Liver (tissue), 9 donors: ENCODE measurements around the gene NR2C2AP. TPM values are rescaled to one million over a fixed set of nuclear protein-coding genes. Genes with fewer than 3 reads are reported as not detected.

ENCODE experiments used
- DNase-seq: peaks from one replicate; pipeline ENCODE4 v3.0.0-alpha.2; 2017; ENCODE audit warnings: low spot score
- H3K27ac ChIP-seq, 2 donors: one replicate each; pipeline ENCODE4 v1.7.0; 2013; ENCODE audit warnings: inconsistent platforms in 2 of 2, low read length in 2 of 2, control low read depth in 1 of 2, low read depth in 1 of 2, mild to moderate bottlenecking in 1 of 2
- H3K27me3 ChIP-seq, 4 donors: one replicate each; pipeline versions ENCODE4 v1.6.1 to v1.7.0; 2013; ENCODE audit warnings: low read length in 3 of 4, inconsistent platforms in 1 of 4, mild to moderate bottlenecking in 1 of 4, moderate library complexity in 1 of 4; ENCODE audit not compliant: control insufficient read depth in 4 of 4, insufficient read depth in 4 of 4
- H3K36me3 ChIP-seq, 4 donors: one replicate each; pipeline versions ENCODE4 v1.6.1 to v1.7.0; 2013; ENCODE audit warnings: low read length in 3 of 4, mild to moderate bottlenecking in 3 of 4, low read depth in 1 of 4, moderate library complexity in 1 of 4; ENCODE audit not compliant: control insufficient read depth in 4 of 4, insufficient read depth in 3 of 4
- H3K4me1 ChIP-seq, 4 donors: one replicate each; pipeline versions ENCODE4 v1.6.1 to v1.7.0; 2013; ENCODE audit warnings: low read length in 3 of 4, mild to moderate bottlenecking in 3 of 4, moderate library complexity in 1 of 4; ENCODE audit not compliant: control insufficient read depth in 4 of 4, insufficient read depth in 4 of 4
- H3K4me3 ChIP-seq, 3 donors: one replicate each; pipeline versions ENCODE4 v1.6.1 to v1.7.0; 2013; ENCODE audit warnings: low read length in 3 of 3, control low read depth in 1 of 3, low read depth in 1 of 3, mild to moderate bottlenecking in 1 of 3
- H3K9ac ChIP-seq, 2 donors: one replicate each; pipeline ENCODE4 v1.7.0; 2013; ENCODE audit warnings: low read length in 2 of 2, mild to moderate bottlenecking in 2 of 2, moderate library complexity in 2 of 2, control low read depth in 1 of 2, low read depth in 1 of 2
- H3K9me3 ChIP-seq, 4 donors: one replicate each; pipeline versions ENCODE4 v1.6.1 to v1.7.0; 2013; ENCODE audit warnings: low read length in 3 of 4; ENCODE audit not compliant: control insufficient read depth in 4 of 4
- ATF3 ChIP-seq: IDR thresholded peaks from 2 replicates; pipeline ENCODE4 v1.6.1; 2016; ENCODE audit warnings: antibody characterized with exemption
- EGR1 ChIP-seq, 2 donors: IDR thresholded peaks; 2 replicates each; pipeline ENCODE4 v1.6.1; 2016 to 2018; ENCODE audit warnings: antibody characterized with exemption in 2 of 2, low read depth in 2 of 2
- FOXA1 ChIP-seq: IDR thresholded peaks from 2 replicates; pipeline ENCODE4 v1.6.1; 2016; ENCODE audit warnings: antibody characterized with exemption
- FOXA2 ChIP-seq: IDR thresholded peaks from 2 replicates; pipeline ENCODE4 v1.6.1; 2016; ENCODE audit warnings: antibody characterized with exemption
- GABPA ChIP-seq, 2 donors: IDR thresholded peaks in 1 of 2; conservative IDR thresholded peaks in 1 of 2; 2 replicates each; pipeline ENCODE4 v1.6.1; 2016; ENCODE audit warnings: antibody characterized with exemption in 2 of 2, mild to moderate bottlenecking in 1 of 2, moderate library complexity in 1 of 2
- HNF4A ChIP-seq, 2 donors: conservative IDR thresholded peaks; 2 replicates each; pipeline ENCODE4 v1.6.1; 2016; ENCODE audit warnings: antibody characterized with exemption in 2 of 2, mild to moderate bottlenecking in 2 of 2
- HNF4G ChIP-seq: IDR thresholded peaks from 2 replicates; pipeline ENCODE4 v1.6.1; 2016; ENCODE audit warnings: antibody characterized with exemption
- JUND ChIP-seq, 2 donors: IDR thresholded peaks; 2 replicates each; pipeline ENCODE4 v1.6.1; 2016; ENCODE audit warnings: antibody characterized with exemption in 2 of 2
- MAX ChIP-seq: IDR thresholded peaks from 2 replicates; pipeline ENCODE4 v1.6.1; 2016; ENCODE audit warnings: antibody characterized with exemption
- NR2F2 ChIP-seq: IDR thresholded peaks from 2 replicates; pipeline ENCODE4 v1.6.1; 2016; ENCODE audit warnings: antibody characterized with exemption
- RAD21 ChIP-seq, 2 donors: IDR thresholded peaks; 2 replicates each; pipeline ENCODE4 v1.6.1; 2016; ENCODE audit warnings: antibody characterized with exemption in 2 of 2, mild to moderate bottlenecking in 2 of 2
- REST ChIP-seq: IDR thresholded peaks from 2 replicates; pipeline ENCODE4 v1.6.1; 2016; ENCODE audit warnings: antibody characterized with exemption, mild to moderate bottlenecking
- RXRA ChIP-seq, 2 donors: IDR thresholded peaks; 2 replicates each; pipeline ENCODE4 v1.6.1; 2017 to 2018; ENCODE audit warnings: antibody characterized with exemption in 2 of 2, mild to moderate bottlenecking in 1 of 2
- SP1 ChIP-seq: IDR thresholded peaks from 2 replicates; pipeline ENCODE4 v1.6.1; 2018; ENCODE audit warnings: antibody characterized with exemption, mild to moderate bottlenecking
- TAF1 ChIP-seq: conservative IDR thresholded peaks from 2 replicates; pipeline ENCODE4 v1.6.1; 2016; ENCODE audit warnings: antibody characterized with exemption, mild to moderate bottlenecking
- YY1 ChIP-seq: IDR thresholded peaks from 2 replicates; pipeline ENCODE4 v1.6.1; 2016; ENCODE audit warnings: antibody characterized with exemption, mild to moderate bottlenecking
- ZBTB33 ChIP-seq: IDR thresholded peaks from 2 replicates; pipeline ENCODE4 v1.6.1; 2016; ENCODE audit warnings: antibody characterized with exemption
- WGBS: extraction: QIAGEN DNeasy Blood & Tissue Kit; methylation state at CpG from one replicate; pipeline ENCODE4 v1.1.7; 2013; 5-methylcytosine and 5-hydroxymethylcytosine counted together
- polyA plus RNA-seq, 2 donors: library from polyadenylated mRNA; stranded (reverse) in 1 of 2; unstranded in 1 of 2; fragments of 200-250 nt in 1 of 2; fragments of >200 nt in 1 of 2; fragmentation: Nextera tagmentation in 1 of 2; extraction: Ambion mirVana in 1 of 2; gene quantifications; one replicate each; pipeline versions ENCODE4 v1.2.1 to v1.2.3, GENCODE V29; 2013 to 2015
- total RNA-seq, 2 donors: library from RNA; depleted of rRNA; stranded (reverse); fragments of >200 nt; gene quantifications; one replicate each; pipeline ENCODE4 v1.2.3, GENCODE V29; 2014
- TF ChIP-seq, protein P1 (sequence below): fragments of 150-350 bp; IDR thresholded peaks from 2 replicates; pipeline ENCODE4 v1.5.1; 2017; ENCODE audit warnings: improper control_type of control experiment, low read depth, low read length; ENCODE audit not compliant: missing input control
- donor health status: healthy.
- donor health status: healthy.
- donor health status: healthy.
- donor health status: healthy.
- donor health status: healthy.

Gene NR2C2AP
- total and polyA plus RNA-seq, 4 donors = 3.4 to 5.7 (median 4.1) TPM

GRCh38 chr19:19207637-19208572 lies 4.7 kb upstream of the NR2C2AP start:
- Histone ChIP-seq H3K27ac (no peak overlapping the region), H3K27me3 (peaks cover 0 to 5% (median 4%) of the 10 kb centered on the region in 4 donors), H3K36me3 (no peaks in the 10 kb centered on the region), H3K4me3 (no peak overlapping the region), H3K9me3 (no peaks in the 10 kb centered on the region), H3K9ac (no peak overlapping the region), H3K4me1 (peaks cover 0 to 3% (median under 1%) of the 10 kb centered on the region in 4 donors)
- WGBS = 57% methylated on average over 8 of the region's 8 CpGs
- no peak for DNase-seq
- TF ChIP-seq MAX (no peak), EGR1 (IDR thresholded peaks at IDR 0.05; ENCODE audit: low read depth in 2 of 2) (no peak), JUND (IDR thresholded peaks at IDR 0.05) (no peak), HNF4G (no peak), SP1 (no peak), HNF4A (conservative IDR thresholded peaks at IDR 0.05) (no peak), RAD21 (IDR thresholded peaks at IDR 0.05) (no peak), GABPA (IDR thresholded peaks at IDR 0.05 in 1 of 2, conservative IDR thresholded peaks at IDR 0.05 in 1 of 2) (no peak), FOXA2 (no peak), YY1 (no peak), TAF1 (no peak), RXRA (IDR thresholded peaks at IDR 0.05) (no peak), ATF3 (no peak), NR2F2 (no peak), REST (no peak), FOXA1 (no peak), ZBTB33 (no peak)
- TF ChIP-seq, protein P1, sequence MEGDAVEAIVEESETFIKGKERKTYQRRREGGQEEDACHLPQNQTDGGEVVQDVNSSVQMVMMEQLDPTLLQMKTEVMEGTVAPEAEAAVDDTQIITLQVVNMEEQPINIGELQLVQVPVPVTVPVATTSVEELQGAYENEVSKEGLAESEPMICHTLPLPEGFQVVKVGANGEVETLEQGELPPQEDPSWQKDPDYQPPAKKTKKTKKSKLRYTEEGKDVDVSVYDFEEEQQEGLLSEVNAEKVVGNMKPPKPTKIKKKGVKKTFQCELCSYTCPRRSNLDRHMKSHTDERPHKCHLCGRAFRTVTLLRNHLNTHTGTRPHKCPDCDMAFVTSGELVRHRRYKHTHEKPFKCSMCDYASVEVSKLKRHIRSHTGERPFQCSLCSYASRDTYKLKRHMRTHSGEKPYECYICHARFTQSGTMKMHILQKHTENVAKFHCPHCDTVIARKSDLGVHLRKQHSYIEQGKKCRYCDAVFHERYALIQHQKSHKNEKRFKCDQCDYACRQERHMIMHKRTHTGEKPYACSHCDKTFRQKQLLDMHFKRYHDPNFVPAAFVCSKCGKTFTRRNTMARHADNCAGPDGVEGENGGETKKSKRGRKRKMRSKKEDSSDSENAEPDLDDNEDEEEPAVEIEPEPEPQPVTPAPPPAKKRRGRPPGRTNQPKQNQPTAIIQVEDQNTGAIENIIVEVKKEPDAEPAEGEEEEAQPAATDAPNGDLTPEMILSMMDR = no peak
